WTC11 (cell line): ENCODE measurements around the gene IGSF5.

ENCODE experiments used
- CTCF ChIP-seq: fragments of 200-600 bp; IDR thresholded peaks from 2 replicates; pipeline ENCODE4 v1.8.0; 2022; ENCODE audit warnings: antibody characterized with exemption
- USF1 ChIP-seq: sonication (generic); formaldehyde crosslinking; IDR thresholded peaks from 2 replicates; pipeline ENCODE4 v1.8.0; 2022; ENCODE audit warnings: mild to moderate bottlenecking, missing genetic modification reagents
- ZNF219 ChIP-seq: sonication (generic); formaldehyde crosslinking; IDR thresholded peaks from 2 replicates; pipeline ENCODE4 v1.8.0; 2023; ENCODE audit warnings: missing genetic modification reagents, mild to moderate bottlenecking, borderline replicate concordance

- TF ChIP-seq CTCF (no peak), ZNF219 (no peak), USF1 (CRISPR knock-in tag) (no peak)
Observed at GRCh38 chr21:39796466-39796865, 51.5 kb downstream of the IGSF5 start.
